Body of pancreas (tissue), 4 donors: Measurements from ENCODE around the gene ACSL6.

ENCODE experiments used
- POLR2A ChIP-seq, 3 donors: fragments of 450-650 bp; IDR thresholded peaks; one replicate each; pipeline ENCODE4 v1.6.1; 2016; ENCODE audit warnings: antibody characterized with exemption in 3 of 3, mild to moderate bottlenecking in 2 of 3
- TF ChIP-seq, protein P1 (sequence below), 7 experiments: fragments of 450-650 bp in 4 of 7; fragments of 200-600 bp in 3 of 7; sonication (generic) in 3 of 7; IDR thresholded peaks; one replicate each; pipeline ENCODE4 v1.5.1; 2016 to 2019; ENCODE audit warnings: antibody characterized with exemption in 7 of 7

DNA sequence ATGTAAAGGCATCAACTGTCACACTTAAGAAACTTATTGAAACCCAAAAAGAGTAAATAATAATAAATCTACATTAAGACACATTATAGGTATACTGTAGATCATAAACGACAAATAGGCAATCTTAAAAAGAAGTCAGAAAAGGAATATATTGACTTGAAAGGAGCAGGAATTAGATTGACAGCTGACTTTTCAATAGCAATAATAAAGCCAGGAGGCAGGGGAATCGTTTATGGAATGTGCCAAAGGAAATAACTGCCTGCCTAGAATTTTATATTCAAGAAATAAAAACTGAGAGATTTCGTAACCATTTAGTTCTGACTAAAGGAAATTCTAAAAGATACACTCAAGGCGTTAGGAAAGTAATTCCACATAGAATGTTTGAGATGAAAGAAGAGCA, 21.7 kb upstream of the ACSL6 start:
- TF ChIP-seq, protein P1, sequence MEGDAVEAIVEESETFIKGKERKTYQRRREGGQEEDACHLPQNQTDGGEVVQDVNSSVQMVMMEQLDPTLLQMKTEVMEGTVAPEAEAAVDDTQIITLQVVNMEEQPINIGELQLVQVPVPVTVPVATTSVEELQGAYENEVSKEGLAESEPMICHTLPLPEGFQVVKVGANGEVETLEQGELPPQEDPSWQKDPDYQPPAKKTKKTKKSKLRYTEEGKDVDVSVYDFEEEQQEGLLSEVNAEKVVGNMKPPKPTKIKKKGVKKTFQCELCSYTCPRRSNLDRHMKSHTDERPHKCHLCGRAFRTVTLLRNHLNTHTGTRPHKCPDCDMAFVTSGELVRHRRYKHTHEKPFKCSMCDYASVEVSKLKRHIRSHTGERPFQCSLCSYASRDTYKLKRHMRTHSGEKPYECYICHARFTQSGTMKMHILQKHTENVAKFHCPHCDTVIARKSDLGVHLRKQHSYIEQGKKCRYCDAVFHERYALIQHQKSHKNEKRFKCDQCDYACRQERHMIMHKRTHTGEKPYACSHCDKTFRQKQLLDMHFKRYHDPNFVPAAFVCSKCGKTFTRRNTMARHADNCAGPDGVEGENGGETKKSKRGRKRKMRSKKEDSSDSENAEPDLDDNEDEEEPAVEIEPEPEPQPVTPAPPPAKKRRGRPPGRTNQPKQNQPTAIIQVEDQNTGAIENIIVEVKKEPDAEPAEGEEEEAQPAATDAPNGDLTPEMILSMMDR (IDR thresholded peaks at IDR 0.05): no peak
- no peak for TF ChIP-seq POLR2A (IDR thresholded peaks at IDR 0.05)
